ENCODE measurements around the gene RNF8.
"Not testable (repeated sequence)": the region's sequence is repeated elsewhere in the genome, so short reads cannot be mapped to it uniquely, and the experiment has no call there.

Gene RNF8, protein sequence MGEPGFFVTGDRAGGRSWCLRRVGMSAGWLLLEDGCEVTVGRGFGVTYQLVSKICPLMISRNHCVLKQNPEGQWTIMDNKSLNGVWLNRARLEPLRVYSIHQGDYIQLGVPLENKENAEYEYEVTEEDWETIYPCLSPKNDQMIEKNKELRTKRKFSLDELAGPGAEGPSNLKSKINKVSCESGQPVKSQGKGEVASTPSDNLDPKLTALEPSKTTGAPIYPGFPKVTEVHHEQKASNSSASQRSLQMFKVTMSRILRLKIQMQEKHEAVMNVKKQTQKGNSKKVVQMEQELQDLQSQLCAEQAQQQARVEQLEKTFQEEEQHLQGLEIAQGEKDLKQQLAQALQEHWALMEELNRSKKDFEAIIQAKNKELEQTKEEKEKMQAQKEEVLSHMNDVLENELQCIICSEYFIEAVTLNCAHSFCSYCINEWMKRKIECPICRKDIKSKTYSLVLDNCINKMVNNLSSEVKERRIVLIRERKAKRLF

DNA sequence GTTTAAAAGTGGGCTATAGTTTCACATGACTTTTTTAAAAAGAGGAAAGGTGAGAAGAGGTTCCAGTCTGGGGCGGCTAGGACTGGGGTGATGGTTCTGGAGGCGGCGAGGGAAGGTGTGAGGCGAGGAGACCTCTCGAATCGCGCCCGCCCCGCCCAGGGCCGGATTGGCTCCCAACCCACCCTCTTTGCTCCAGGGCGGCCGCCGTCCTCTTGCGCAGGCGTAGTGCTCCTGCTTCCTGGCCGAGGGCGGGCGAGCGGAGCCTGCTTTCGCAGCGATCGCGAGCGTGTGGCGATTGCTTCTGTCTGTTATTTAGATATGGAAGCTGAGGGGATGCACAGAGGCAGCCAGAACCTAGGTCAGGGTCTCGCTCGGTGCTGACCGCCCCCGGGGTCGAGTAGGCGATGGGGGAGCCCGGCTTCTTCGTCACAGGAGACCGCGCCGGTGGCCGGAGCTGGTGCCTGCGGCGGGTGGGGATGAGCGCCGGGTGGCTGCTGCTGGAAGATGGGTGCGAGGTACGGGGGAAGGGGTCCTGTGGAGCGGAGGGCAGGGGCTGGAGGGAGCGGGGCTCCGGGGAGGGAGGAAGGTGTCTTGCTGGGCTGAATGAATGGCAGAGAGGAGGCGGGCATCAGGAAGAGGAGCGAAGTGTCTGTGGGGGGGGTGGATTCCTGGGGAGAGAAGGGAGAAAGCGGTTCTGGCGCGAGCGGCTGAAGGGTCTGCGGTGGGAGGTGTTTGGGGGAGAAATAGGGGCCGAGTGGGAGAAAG lies at the start of gene RNF8:
RNF8 (plus strand) TSS at position 223 of the 765 bp plus-strand sequence; CDS start at position 405, 182 bp downstream.
- DNase-seq: peak; percentile 69

DNA sequence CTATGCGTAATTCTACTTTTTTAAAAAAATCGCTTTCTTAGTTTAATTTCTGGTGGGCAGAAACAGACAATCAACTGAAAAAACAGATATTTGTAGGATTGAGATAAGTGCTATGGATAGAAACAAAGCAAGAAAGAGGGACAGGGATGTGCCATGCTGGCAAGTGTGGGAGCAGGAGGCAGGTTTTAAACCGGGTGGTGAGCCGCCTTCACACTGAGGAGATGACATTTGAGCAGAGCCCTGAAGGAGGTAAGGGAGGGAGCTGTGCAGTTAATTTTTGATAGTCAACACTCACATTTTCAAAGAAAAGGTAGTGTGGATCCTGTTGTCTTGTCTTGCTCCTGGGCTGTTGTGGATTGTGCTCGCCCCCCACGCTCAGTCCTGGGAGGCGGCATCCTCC lies 49.0 kb upstream of the RNF8 start:
- no peak for DNase-seq

DNA sequence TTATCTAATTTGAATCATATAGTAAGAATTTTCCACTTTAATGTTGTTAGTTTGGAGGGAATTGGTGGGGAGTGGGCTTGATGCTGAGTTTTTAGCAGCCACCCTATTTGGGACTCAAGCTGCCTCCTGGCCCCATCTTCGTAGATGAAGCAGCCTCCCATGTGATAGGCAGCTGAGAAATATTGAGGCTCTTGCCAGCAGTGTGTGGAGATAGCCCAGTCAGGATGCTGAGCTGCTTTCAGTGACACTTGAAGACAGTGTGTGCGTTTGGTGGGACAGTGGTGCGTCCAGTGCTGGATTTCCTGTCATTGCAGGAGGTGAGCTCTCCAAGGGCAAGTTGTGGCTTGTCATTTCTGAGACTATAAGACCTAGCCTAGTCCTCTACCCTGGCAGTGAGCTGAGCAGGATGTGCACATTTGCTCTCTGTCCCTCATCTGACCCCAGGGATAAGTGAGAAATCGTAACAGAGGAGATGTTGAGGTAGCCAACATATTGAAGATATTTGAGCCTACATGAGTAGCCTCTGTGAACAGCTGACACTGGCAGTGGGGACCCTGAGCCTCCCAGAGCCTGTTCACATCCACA lies 47.9 kb upstream of the RNF8 start:
- no peak for DNase-seq

DNA sequence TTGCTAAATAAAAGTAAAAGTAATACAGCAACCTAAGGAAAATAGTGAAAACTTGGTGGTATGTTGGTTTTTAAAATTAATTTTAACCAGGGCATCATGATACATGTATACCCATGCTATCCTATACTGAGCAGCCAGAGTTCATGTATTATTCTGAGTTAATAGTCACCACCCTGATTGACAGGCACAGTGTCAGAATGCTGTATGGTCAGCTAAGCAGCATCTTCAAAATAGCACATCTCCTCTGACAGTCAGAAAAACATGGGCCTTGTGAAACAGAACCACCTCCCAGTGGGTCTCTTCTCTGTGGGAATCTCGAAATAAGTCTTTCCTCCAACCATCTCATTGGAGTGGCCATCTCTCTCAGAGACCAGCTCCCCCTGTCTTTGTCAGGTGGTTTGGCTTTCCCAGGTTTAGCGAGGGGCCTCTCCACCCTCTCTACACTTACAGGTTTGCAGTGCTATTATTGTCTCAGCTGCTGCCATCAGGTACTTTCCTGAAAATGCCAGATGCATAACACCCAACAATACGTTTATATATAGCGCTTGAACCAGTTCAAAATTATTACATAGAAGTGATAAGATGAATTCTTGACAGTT lies 47.1 kb upstream of the RNF8 start:
- DNase-seq: no peak

DNA sequence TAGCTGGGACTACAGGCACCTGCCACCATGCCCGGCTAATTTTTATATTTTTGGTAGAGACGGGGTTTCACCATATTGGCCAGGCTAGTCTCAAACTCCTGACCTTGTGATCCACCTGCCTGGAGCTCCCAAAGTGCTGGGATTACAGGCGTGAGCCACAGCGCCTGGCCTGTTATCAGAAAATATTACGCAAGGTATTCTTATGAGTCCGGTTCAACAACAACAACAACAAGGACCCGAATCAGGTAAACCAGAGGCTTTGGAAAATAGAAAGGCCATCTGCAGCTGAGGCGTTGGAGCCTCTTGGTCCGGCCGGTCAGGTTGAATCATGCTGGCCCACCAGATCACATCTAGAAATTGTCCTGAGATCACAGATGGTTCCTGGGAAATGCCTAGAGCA lies 46.3 kb upstream of the RNF8 start:
- not testable (repeated sequence) for DNase-seq

DNA sequence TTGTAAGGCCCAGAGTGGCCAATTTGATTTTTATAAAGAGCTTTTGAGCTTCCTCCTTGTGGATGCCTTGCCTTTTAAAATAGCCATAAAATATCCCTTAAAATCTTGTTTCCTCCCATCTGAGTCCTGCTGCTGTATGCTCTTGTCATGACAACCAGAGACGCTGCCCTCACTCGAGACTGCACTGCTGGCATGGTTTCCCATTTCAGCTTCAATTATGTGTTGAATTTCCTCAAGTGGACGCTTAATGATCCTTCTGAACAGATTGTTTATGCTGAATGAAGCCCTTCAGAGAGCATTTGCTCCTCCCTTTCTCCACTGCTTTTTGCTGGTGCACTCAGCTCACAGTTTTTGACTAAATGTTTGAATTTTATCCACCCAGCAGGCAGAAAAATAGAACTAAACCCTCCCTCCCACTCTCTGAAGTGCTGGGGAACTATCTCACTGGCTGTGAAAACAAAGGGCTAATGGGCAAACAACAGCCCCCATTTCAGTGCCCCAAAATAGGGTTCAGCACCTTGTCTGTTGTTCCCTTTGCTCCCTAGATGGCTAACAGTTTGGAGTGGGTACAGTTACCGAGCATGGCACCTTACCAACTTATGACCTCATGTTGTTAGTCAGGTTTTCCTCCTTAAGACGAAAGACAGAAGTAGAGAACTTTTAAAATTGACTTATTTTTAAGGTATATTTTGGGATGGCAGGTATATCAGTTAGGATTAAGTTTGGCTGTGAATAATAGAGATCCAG lies 45.5 kb upstream of the RNF8 start:
- DNase-seq: peak; percentile 75

DNA sequence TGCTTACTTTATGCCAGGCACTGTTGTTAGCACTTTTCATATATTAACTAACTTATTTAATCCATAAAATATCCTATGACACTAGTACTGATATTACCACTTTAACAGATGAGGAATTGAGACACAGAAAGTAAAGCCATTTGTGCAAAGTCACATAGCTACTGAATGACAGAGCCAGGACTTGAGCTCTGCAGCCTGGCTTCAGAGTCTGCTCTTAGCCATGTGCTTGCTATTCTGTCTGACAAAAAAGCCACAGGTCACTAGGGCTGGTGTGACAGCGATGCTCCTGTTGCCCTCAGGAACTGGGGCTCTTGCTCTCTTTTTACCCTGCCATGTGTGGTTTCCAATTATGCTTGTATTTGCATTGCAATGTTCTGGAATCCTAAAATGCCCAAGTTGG lies 44.7 kb upstream of the RNF8 start:
- no peak for DNase-seq

DNA sequence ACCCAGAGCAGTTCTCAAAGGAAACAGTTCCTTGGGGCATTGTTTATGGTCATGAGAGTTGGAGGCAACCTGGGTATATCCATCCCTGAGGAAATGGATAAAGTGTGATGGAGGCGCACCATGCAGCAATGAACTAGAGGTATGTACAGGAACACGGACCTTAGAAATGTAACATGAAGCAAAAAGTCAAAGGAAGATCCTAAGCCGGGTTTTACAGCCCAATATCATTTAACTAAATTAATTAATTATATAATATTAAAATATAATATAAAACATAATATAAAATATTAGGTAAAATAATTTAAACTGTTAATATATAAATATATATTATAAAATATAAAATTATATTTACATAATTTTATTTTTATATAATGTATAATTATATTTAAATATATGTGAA lies 44.1 kb upstream of the RNF8 start:
- no peak for DNase-seq

DNA sequence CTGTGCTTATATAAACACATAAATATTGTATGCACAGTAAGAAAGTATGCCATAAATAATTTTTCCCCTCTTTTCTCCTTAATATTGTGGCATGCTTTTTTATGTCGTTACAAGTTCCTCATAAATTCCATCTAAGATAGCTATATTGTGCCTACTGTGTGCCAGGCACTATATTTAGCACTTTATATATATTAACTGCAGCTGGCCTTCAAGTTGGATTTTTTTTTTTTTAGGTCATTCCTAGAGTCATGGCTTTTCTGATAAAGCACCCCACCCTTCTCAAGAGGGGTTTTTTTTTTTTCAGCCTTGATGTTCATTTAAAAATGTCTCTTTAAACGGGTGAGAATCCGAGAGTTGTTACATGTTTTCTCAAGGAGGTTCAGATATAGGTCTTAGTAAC lies 42.8 kb upstream of the RNF8 start:
- no peak for DNase-seq

DNA sequence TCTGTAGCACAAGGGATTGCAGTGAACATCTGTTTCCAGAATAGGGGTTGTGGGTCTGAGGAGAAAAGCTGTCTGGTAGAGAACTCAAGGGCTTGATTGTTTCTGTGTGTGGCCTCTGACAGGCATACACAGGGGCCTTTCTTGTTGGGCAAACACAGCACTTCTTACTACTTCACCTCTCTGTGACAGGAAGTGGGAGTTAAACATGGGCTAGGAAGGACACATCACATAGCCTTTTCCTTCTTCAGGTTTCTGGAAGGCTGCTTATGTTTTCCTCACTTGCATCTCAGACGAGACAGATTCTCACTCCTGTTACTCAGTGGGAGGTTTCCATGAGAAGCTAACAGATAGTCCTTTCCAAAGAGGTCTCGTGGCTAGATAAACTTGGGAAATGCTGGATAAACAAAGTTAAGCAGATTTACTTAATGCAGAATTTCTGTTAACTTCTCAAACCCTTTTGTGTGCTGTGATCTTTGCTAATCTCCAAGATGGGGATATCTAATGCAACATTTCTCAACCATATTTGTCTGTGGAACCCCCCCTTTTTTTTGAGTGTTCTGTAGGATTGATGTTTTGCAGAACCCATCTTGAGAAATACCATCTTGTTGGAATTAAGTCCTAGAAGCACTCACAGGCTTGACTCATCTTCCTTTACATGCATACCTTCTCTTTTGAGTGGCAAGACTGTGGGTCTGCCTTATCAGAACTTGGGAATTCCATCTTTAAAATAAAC lies 41.9 kb upstream of the RNF8 start:
- no peak for DNase-seq

DNA sequence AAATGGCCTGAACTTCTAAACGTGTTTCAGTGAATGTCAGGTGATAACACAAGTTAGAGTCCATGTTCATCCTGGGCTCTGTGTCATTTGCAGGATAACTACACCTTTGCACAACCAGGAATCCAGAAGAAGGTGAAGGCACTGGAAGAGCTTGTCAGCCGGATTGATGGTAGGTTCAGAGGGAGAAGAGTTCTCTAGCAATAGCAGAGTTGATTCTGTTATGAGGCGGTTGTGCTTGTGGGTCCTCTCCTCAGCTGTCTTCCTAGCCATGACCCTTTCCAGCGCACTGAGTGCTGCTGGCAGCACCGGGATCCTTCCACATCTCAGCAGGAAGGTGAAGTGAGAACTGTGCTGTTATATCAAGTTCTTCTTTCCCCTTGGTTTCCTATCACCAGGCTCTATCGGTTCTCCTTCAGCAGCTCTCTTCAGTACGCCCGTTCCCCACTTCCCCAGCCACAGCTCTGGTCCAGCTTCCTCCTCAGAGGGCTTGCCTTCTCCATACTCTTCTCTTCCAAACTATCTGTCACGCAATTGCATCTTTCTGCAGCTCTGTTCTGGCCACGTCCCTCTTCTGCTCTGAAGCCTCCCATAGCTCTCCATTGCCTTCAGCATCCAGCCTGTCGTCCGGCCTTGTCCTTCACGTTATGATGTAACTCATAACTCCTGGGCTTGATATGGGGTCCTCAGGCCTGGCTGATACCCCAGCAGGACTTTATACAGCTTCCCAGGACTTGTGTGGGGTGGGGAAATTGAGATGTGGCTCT lies 39.9 kb upstream of the RNF8 start:
- DNase-seq: no peak

DNA sequence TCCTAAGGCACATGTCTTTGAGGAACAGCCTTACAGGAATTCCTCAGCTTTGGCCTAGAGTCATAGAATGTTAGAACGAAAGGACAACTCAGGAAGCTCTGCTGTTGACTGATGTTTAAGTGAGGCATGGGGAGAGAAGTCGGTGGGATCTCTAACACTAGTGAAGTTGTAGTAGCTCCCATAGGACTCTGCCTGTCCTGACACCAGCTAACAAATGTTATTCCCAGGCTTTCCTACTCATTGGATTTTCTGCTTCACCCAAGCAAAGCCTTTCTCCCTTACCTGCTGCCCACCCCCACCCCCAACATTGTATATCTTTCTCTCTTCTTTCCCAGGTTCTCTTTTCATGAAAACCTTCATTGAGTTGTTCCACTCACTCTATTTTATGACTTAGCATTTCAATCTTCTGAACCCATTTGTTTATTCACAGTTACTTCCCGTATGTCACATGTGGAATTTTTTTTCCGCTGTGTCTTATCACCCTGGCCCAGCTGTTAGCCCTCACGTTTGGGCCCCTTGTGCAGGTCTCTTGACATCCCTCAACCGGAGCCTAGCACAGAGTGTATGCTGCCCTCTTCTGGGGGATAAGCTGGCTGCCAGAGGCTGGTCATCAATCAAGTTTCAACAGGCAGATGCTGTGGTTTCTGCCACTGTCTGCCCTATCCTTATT lies 39.2 kb upstream of the RNF8 start:
- no peak for DNase-seq

DNA sequence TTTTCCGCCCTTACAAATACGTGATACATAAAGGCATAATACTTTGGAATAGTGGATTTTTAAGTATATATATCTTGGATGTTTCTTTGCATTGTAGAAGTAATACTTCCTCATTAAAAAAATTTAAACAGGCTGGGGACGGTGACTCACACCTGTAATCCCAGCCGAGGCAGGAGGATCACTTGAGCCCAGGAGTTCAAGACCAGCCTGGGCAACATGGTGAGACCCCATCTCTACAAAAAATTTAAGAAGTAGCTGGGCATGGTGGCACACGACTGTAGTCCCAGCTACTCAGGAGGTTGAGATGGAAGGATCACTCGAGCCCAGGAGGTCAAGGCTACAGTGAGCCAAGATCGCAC lies 38.6 kb upstream of the RNF8 start:
- DNase-seq: no peak

DNA sequence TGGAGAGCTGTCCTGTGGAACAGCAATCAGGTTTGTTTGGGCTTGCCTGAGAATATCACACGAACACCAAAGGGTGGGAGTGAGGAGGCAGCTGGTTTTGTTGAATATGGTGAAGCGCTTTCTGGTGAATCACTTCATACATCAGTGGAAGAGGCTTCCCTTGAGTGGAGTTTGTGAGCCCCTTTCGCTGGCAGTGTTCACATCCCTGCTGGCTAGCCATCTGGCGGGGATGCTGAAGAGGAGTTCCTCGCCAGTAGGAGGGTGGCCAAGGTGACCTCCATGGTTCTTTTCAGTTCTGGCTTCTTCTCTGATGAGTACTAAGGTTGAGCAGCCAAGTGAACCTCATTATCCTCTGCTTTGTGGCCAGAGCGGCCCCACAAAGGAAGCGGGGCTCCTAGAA lies 37.7 kb upstream of the RNF8 start:
- no peak for DNase-seq

DNA sequence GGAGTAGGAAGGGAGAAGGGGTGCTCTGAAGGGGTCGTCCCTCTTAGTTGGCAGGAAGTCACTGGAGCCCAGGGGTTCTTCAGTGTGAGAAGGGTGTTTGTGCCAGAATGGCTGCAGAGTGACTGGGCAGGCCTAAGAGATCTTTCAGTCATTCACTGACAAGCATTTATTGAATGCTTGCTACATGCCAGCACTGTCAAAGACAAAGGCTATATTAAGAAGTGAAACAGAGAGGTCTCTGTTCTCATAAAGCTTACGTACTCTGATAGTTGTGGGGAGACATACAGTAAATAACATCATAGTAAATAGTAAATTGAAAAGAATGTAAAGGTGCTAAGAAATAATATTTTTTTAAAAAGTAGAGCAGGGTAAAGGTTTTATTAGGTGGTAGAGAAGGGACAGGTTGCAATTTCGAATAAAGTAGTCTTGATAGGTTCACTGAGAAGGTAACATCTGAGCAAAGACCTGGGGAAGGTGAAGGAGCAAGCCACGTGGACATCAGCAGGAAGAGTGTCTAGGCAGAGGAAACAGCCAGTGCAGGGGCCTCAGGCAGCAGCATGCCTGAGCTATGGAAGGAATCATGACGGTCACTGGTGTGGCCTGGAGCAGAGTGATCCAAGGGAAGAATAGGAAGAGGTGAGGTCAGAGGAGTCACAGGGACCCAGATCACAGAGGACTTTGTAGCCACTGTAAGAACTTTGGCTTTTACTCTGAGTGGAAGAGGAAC lies 36.3 kb upstream of the RNF8 start:
- DNase-seq: no peak

DNA sequence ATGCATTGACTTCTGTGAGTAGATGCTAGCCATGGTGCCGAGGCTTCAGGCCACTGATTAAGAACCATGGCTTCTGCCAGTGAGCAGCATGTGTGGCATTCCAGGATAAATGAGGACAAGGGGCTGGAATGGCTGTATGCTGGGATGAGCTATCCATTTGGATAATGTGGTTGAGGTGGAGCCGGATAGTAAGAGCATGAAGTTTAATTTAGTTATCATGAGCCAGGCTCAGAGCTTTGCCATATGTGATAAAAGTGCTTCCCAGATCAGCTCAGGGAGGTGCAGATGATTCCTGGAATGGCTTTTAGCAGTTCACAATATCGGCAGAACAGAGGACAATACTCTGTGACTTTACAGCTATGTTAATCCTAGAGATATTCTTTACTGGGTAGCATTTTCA lies 34.6 kb upstream of the RNF8 start:
- DNase-seq: no peak

DNA sequence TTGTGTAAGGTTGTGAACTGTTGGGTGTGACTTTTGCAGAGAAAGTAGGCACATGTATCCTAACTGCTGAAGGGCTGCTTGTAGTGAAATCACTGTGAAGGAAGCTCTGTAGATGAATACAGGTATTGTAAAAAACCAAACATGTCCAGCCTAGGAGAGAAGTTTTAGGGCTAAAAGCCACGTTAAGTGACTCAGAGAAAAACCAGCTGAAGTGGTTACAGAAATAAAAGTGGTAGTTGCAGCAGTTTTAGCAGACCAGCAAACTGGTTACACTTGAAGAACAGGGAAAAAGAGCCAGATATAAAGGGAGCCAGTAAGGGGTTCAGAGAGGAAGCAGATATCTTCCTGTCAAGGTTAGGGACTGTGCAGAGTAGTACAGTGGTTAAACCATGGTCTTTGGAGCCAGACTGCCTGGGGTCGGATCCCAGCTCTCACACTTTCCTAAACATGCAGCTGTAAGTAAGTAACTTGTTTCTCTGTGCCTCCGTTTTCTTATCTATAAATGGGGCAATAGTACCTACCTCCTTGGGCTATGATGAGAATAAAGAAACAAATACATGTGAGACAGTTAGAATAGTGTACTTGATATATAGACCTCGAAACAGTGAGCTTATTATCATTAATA lies 33.8 kb upstream of the RNF8 start:
- DNase-seq: no peak

DNA sequence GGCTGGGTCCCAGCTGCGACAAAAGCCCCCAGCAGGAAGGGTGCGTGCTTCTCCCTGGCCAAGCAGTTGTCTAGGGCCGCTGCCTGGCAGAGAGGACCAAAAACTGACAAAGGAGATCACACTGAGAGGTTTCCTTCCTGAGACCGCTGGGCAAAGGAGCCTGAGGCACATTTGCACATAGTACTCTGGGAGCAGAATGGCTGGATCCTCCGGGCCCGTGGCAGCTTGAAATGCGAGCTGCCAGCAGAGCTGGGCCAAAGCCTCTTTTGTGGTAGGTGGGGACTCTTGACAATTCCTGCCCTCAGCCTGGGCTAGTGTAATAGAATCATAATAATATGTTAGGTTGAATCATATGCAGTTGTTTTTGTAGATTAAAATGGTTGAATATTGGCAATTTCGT lies 33.1 kb upstream of the RNF8 start:
- no peak for DNase-seq

DNA sequence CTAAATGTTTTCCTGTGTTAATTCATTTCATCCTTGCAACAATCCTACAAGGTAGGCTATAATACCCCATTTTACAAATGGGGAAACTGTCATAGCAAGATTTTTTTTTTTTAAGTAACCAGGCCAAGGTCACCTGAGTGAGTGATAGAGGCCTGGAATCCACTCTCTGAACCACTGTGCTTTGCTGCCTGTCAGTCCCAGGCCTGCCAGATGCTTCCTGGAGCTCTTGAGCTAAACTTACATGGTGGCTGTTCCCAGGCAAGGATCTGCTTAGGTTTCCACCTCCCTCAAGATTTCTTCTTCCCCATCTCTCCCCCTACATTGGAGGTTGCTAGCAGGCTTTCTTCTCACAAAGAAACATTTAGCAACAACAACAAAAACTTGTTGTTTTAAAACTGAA lies 32.7 kb upstream of the RNF8 start:
- DNase-seq: no peak
